GM18951 (cell line): ENCODE data around the gene ZNF341.

Experiments
- POLR2A ChIP-seq: IDR thresholded peaks from 4 replicates; pipeline ENCODE4 v1.6.1; 2011; ENCODE audit warnings: mild to moderate bottlenecking; ENCODE audit not compliant: insufficient read length, insufficient read depth; ENCODE audit errors: extremely low read depth
- in situ Hi-C: fragments of 300-500 bp; cut with MboI; formaldehyde crosslinking; loops from one replicate; pipeline ENCODE4 v1.12.0; 2022; ENCODE audit warnings: low sequenced_read_pairs, mixed read lengths, inconsistent platforms; ENCODE audit not compliant: unreplicated experiment

The ZNF341 gene

GRCh38 chr20:33840160-33840559, 108.4 kb downstream of the ZNF341 start:
- in situ Hi-C loops: no loop called here
- no peak for TF ChIP-seq POLR2A

DNA sequence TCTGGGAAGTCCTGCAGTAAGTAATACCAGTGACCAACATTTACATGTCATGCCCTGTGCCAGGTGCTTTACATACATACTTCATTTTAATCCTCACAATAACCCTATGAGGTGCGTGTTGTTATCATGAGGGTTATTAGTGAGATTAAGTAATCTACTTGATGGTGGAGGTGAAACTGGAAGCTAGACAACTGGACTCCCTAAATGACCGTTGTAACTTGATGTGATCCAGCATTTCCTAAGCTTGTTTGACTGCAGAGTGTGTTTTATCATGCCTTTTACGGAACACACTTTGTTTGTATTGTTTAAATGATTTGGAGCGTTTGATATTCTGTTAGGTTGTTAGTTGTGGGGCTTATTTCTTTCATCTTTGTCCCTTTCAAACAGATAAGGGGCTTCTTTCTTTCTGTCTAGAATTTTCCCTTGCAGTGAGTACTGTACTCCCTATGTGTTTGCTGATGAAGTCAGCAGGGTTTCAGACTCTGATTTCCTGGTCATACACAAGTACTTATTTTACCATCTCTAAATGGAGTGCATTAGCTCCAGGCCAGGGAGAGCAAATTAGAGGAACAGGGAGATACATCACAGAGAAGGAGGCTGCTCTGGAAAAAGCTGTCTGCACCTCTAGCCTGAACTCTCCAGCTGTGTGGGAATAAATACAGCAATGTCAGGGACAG, 109.1 kb downstream of the ZNF341 start:
- in situ Hi-C loops: no loop called here
- no peak for TF ChIP-seq POLR2A

- in situ Hi-C loops: no loop called here
- no peak for TF ChIP-seq POLR2A
These were observed 109.6 kb downstream of the ZNF341 start for GRCh38 chr20:33841436-33841799.
